GM19324 (cell line): ENCODE data around the gene PIGR.

Experiments used
- ATAC-seq: cut with Tn5 transposase; IDR thresholded peaks from one replicate; pipeline ENCODE4 v1.9.1; 2021; ENCODE audit warnings: mild to moderate bottlenecking, moderate library complexity; ENCODE audit not compliant: unreplicated experiment, low FRiP score

Gene PIGR

DNA sequence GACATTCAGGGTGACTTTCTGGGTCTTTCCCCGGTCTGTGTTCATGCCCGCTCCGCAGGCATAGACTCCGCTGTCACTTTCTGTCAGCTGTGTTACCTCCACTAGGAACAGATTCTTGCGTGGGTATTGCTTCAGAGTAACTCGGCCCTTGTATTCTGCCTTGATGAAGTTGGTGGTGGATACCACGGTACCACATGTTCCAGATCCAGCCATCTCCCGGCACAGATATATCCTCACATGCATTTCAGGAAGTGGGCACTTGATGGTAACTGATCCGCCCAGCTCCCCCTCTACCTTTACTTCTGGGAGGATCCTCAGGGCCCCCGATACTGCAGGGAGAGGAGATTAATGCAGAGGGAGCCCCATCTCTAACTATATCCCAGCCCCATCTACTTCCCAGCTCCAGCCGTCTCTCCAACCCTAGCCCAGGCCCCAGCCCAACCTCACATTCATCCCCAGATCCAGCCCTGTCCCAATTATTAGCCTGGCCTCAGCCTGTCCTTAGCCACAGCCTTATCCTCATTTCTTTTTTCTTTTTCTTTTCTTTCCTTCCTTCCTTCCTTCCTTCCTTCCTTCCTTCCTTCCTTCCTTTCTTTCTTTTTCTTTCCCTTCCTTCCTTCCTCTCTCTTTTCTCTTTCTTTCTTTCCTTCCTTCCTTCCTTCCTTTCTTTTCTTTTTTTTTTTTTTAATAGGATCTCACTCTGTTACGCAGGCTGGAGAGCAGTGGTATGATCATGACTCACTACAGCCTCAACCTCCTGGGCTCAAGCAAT lies 32.3 kb downstream of the PIGR start:
- ATAC-seq = no peak

DNA sequence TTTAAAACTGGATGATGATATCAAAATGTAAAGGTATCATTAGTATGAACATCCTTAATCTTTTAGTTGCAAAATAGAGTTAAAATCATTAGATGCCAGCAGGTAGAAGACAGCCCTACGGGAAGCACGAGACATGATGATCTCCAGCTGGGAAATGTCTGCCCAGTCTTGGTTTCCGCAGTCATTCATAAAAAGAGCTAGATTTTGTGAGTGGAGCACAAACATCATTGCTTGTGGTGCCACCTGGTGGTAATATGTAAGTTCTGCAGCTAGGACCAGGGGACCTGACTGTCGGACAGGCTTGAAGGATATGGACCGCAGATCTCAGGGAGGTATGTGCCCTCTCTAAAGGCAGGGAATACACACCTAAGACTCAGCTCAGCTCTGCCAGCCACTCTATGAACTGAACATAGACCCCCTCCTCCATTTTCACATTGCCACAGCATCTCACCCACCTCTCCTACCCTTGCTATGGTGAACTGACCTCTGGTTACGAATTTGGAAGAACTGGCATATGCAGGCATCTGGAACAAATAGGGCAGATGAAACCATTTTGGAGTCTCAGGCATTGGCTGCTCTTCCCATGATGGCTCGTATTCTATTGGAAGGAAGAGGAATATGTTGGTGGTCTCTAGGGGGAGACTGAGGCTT lies 33.7 kb downstream of the PIGR start:
- no peak for ATAC-seq

DNA sequence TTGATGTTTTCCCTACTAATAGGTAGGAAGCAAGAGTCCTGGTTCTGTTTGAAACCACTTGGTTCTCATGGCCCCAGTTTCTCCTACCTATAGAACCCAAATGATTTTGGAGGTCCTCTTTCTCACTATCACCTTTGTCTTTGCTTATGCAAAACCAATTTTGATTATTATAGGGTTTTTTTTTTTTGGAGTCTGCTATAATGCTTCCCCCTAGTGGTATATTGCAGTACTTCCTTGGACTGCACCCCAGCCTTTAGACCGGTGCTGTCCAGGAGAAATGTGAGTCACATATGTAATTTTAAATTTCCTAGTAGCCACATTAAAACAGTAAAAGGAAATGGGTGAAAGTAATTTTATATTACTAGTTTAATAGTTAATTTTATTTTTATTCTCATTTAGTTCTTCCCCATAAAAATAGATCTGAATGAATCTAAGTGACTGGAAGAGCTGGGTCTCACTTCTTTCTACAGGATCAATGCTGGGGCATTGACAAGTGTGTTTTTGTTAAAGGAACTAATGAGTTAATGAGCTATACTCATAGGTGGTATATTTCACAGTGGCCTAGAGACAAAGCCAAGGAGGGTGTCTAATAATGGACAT lies 35.1 kb downstream of the PIGR start:
- ATAC-seq = no peak

- no peak for ATAC-seq
Observed at GRCh38 chr1:206909883-206910318, 36.4 kb downstream of the PIGR start.

DNA sequence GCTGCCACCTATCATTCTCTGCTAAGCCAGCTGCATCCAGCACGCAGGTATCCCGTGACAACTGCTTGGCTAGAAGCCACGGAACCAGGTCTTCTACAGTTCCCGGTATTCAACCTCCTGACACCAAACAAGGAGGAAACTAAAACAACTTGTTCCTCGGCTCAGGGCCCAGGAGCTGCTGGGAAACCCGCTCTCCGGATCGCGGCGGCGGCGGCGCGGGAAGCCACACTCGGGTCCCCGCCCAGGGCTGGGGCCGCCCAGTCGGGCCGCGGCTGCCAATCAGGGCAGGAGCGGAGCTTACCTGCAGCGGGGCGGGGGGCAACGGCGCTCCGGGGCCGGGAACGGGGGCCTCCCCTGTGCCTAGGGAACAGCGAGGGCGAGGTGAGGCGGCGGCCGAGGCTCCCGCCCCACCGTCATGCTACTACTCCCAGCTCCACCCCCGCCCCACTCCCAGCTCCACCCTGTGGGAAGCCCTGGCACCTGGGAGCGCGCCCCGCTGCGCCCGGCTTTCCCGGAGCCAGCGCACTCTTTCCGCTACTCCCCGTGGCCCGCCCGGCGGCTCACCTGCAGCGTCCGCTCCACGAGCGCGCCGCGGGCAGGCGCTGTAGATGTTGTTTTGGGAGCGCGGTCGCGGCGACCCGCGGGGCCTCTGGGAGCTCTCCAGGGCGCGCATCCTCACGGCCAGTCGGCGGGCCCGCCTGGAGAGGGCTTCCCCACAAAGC lies 36.9 kb downstream of the PIGR start:
- no peak for ATAC-seq

GRCh38 chr1:206908038-206908437 lies 38.2 kb downstream of the PIGR start:
- no peak for ATAC-seq

GRCh38 chr1:206907304-206907991 lies 38.8 kb downstream of the PIGR start:
- no peak for ATAC-seq

GRCh38 chr1:206905295-206906164 lies 40.7 kb downstream of the PIGR start:
- no peak for ATAC-seq

DNA sequence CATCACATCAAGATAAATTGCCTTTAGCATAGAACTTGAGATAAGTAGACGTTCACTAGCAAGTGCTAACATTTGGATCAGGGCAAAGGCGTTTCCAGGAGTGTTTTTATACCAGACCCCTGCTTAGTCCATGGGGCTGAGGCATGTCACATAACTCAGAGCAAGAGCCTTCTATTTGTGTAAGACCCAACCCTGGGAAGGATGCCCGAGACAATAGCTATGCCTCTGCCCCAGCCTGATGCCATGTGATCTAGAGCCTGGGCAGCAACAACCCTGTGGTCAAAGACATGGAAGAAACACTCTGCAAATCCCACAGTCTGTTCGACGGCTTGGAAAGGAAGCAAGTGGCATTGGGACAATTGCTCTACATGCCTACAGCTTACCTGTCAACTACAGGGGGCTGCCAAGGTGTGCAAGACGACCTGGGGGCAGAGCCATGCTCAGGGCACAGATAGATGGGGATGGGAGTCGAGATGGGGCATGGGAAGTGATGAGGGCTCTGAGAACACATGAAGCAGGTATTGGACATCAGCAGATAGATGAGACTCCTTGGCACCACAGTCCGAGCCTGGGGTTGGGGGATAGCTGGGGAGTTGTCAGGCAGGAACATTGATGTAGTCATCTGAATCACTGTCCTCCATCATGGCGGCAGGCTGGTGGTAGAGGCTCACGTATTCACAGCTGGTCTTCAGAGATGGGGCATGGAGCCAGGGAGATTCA lies 41.7 kb downstream of the PIGR start:
- ATAC-seq = no peak

- no peak for ATAC-seq
Observed at GRCh38 chr1:206903687-206904086, 42.6 kb downstream of the PIGR start.

- no peak for ATAC-seq
Observed at GRCh38 chr1:206902702-206903101, 43.6 kb downstream of the PIGR start.

- ATAC-seq = no peak
Observed at GRCh38 chr1:206901944-206902343, 44.3 kb downstream of the PIGR start.

DNA sequence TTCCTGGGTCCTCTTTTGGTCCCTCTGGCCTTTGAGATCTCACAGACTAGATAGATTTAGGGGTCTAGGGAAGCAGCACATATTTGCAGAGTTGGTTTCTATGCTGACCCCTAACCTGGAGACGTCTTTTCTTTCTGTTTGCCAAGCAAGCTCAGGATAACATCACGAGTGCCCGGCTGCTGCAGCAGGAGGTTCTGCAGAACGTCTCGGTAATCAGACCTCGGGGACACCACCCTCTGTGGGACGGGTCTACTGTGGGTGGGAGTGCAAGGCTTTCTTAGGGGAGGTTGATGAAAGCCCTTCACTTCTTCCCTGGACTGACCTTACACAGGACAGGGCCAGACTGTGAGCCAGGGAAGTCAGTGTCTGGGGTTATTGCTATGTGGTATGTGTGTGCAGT lies 46.1 kb downstream of the PIGR start:
- no peak for ATAC-seq

GRCh38 chr1:206899717-206900116 lies 46.5 kb downstream of the PIGR start:
- no peak for ATAC-seq

DNA sequence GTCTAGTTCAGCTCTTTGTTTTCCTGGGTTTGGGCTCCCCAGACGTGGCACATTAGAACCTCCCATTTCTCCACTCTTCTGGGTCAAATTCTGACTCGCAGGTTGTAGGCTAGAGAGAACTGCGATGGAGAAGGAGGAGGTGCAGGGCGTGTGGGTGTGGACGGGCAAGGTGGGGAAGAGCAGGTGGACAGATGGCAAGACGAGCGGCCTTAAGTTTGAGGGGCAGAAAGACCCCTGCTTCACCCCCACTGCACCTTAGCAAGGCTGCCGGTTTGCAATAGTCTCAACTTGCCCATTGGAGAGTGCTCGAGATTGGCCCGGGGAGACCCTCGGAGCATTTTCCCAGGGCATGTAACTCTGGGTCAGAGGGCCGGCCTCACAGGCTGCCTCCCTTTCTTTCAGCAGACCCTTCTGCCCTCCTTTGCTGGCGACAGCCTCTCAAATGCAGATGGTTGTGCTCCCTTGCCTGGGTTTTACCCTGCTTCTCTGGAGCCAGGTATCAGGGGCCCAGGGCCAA lies 47.3 kb downstream of the PIGR start:
- ATAC-seq = no peak

- no peak for ATAC-seq
Observed at GRCh38 chr1:206898089-206898914, 48.0 kb downstream of the PIGR start.

GRCh38 chr1:206897175-206897574 lies 49.1 kb downstream of the PIGR start, which contains the start of gene IL24:
IL24 (plus strand) TSS chr1:206897443; CDS start chr1:206897833, 390 bp downstream.
- no peak for ATAC-seq

GRCh38 chr1:206896261-206896660 lies 50.0 kb downstream of the PIGR start:
- ATAC-seq = no peak
